Measurements from ENCODE around the gene FYB2.

Gene FYB2

GRCh38 chr1:56686169-56686568 lies 133.0 kb downstream of the FYB2 start:
- no peaks in the 10 kb centered on the region for H3K36me3 ChIP-seq (ENCODE audit: insufficient read depth, low read length)
- peaks cover 16% of the 10 kb centered on the region for H3K4me1 ChIP-seq (ENCODE audit: insufficient read depth, low read length)
- H3K9me3 ChIP-seq (ENCODE audit: control insufficient read depth, insufficient read depth, low read length), result no peaks in the 10 kb centered on the region
- no peak overlapping the region for H3K9ac ChIP-seq (ENCODE audit: low read depth, low read length)

DNA sequence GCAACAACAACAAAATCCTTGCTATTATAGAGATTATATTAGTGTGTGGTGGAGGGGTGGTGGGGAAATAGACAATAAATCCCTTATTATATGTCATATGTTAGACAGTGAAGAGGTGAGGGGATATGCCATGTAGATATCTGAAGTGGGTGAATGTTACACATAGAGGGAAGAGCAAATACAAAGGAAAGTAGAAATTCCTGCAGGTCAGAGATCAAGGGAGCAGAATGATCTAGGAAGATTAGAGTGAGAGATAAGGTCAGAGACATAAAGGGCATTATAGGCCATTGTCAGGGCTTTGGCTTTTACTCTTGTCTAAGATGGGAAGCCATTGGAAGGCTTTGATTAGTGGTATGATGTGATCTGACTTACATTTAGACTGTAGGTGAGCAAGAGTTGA lies 135.6 kb downstream of the FYB2 start:
- Histone ChIP-seq H3K4me1 (ENCODE audit: insufficient read depth, low read length) (peaks cover 10% of the 10 kb centered on the region), H3K9me3 (ENCODE audit: control insufficient read depth, insufficient read depth, low read length) (no peaks in the 10 kb centered on the region), H3K9ac (ENCODE audit: low read depth, low read length) (no peak overlapping the region), H3K36me3 (ENCODE audit: insufficient read depth, low read length) (no peaks in the 10 kb centered on the region)

DNA sequence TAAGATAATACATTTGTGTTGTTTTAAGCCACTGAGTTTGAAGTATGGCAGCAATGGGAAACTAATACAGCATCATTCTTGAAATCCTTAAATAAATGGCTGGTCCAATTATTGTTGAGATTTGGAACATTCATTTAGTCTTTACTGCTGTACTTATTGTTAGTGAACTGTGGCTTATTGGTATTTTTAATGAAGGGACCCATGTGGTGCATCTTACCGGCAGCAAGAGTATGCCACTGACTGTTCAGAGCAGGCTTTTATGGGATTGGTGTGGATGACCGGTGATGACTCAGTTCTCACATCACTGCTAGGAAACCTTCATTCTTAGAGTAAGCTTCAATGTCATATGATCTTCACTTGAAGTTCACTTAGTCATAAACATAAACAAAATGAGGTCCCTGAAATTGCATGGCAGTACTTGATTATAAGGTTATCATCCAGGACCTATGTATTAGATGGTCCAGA lies 142.6 kb downstream of the FYB2 start:
- H3K36me3 ChIP-seq (ENCODE audit: insufficient read depth, low read length), result no peaks in the 10 kb centered on the region
- H3K9me3 ChIP-seq (ENCODE audit: control insufficient read depth, insufficient read depth, low read length), result no peaks in the 10 kb centered on the region
- H3K9ac ChIP-seq (ENCODE audit: low read depth, low read length), result no peak overlapping the region
- H3K4me1 ChIP-seq (ENCODE audit: insufficient read depth, low read length), result no peaks in the 10 kb centered on the region

- Histone ChIP-seq H3K36me3 (ENCODE audit: insufficient read depth, low read length) (no peaks in the 10 kb centered on the region), H3K9ac (ENCODE audit: low read depth, low read length) (no peak overlapping the region), H3K9me3 (ENCODE audit: control insufficient read depth, insufficient read depth, low read length) (no peaks in the 10 kb centered on the region), H3K4me1 (ENCODE audit: insufficient read depth, low read length) (no peaks in the 10 kb centered on the region)
Measured at GRCh38 chr1:56675763-56676162, 143.4 kb downstream of the FYB2 start.

DNA sequence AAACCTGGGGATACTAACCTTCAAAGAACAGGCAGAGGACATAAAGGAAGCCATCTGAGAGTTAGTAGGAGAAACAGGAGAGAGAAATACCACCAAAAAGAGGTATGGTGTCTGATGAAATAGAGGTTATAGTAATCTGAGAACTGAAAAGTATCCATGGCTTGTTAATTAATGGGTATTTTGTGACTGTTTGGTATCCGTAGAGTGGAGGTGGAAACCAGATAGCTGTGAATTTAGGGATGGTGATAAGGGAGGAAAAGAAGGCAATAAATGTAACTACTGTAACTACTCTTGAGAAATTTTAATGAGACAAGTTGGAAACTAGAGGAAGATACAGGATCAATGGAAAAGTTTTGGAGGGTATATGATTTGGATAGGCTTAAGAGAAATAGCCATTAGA lies 146.6 kb downstream of the FYB2 start:
- no peak overlapping the region for H3K9ac ChIP-seq (ENCODE audit: low read depth, low read length)

DNA sequence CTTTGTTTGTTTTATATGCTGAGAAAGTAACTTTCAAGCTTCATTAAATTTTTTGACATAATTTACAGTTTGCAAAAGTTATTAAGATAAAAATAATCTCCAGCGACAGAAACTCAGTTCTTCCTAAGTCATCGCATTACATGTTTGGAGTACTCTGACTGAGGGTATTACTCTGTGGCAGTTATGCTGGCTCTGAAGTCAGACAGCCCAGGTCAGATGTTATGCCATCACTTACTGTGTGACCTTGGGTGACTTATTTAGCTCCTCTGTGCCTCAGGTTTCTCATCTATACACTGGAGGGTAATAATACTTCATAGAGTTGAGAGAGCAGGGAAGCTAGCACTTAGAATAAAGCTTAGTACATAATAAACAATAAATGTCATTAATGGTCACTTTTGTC lies 147.7 kb downstream of the FYB2 start:
- Histone ChIP-seq H3K4me1 (ENCODE audit: insufficient read depth, low read length) (no peaks in the 10 kb centered on the region), H3K36me3 (ENCODE audit: insufficient read depth, low read length) (no peaks in the 10 kb centered on the region), H3K9ac (ENCODE audit: low read depth, low read length) (no peak overlapping the region), H3K9me3 (ENCODE audit: control insufficient read depth, insufficient read depth, low read length) (no peaks in the 10 kb centered on the region)

More for the DNA sequence above, 146.6 kb downstream of the FYB2 start:
- H3K36me3 ChIP-seq (ENCODE audit: insufficient read depth, low read length), result no peaks in the 10 kb centered on the region
- H3K9me3 ChIP-seq (ENCODE audit: control insufficient read depth, insufficient read depth, low read length), result no peaks in the 10 kb centered on the region
- no peaks in the 10 kb centered on the region for H3K4me1 ChIP-seq (ENCODE audit: insufficient read depth, low read length)

DNA sequence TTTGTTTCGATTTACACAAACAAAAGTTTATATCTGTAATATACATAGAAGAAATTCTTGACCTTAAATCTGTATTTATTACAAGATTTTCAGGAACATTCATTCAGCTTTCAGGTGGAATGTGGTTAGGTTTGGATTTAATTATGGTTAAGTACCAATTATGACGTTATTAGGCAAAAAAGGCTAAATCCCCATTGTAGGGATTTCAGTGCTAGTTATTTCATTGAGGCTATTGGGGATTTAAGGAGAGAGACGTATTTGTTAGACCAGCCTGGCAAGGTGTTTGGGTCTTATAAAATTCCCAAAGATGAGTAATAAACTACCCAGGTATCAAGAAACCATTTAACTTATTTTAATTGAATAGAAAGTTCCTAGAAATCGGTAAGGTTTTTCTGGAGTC lies 148.1 kb downstream of the FYB2 start:
- Histone ChIP-seq H3K4me1 (ENCODE audit: insufficient read depth, low read length) (peaks cover under 1% of the 10 kb centered on the region; the same call in 1 of the 2 replicates), H3K36me3 (ENCODE audit: insufficient read depth, low read length) (no peaks in the 10 kb centered on the region), H3K9me3 (ENCODE audit: control insufficient read depth, insufficient read depth, low read length) (no peaks in the 10 kb centered on the region), H3K9ac (ENCODE audit: low read depth, low read length) (no peak overlapping the region)

- peaks cover 6% of the 10 kb centered on the region; the same call in 1 of the 2 replicates for H3K4me1 ChIP-seq (ENCODE audit: insufficient read depth, low read length)
Measured at GRCh38 chr1:56670350-56670749, 148.9 kb downstream of the FYB2 start.

More at GRCh38 chr1:56670350-56670749, 148.9 kb downstream of the FYB2 start:
- Histone ChIP-seq H3K36me3 (ENCODE audit: insufficient read depth, low read length) (no peaks in the 10 kb centered on the region), H3K9ac (ENCODE audit: low read depth, low read length) (no peak overlapping the region), H3K9me3 (ENCODE audit: control insufficient read depth, insufficient read depth, low read length) (no peaks in the 10 kb centered on the region)

Data from ES-I3 (cell line).